ENCODE measurements around the gene FAM13A.
"Not testable (repeated sequence)": the region's sequence is repeated elsewhere in the genome, so short reads cannot be mapped to it uniquely, and the experiment has no call there.

Gene FAM13A

DNA sequence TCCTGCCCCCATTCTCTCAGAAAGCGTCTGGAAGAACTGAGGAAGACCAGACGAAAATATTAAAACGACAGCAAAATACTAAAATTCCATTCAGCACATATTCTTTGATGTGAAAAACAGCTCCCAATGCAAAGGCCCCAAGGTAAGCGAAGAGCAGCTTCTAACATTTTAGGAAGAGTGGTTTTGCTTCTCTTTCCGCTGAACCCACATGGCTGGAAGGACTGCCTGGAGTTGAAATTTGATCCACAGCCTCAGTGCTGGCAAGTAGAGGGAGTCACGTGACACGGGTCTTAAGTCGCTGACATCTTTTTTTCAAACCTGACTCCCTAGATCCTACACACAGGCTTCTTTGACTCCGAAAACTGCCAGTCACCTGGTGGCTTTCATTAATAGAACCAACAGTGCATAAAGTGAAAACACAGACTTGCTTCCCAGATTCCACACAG is at the start of gene FAM13A:
Gene FAM13A (minus strand): TSS at position 233 of the 446 bp plus-strand sequence. CDS start 221 bp downstream, at position 12.
- DNase-seq (ENCODE audit: low read depth) = no peak

DNA sequence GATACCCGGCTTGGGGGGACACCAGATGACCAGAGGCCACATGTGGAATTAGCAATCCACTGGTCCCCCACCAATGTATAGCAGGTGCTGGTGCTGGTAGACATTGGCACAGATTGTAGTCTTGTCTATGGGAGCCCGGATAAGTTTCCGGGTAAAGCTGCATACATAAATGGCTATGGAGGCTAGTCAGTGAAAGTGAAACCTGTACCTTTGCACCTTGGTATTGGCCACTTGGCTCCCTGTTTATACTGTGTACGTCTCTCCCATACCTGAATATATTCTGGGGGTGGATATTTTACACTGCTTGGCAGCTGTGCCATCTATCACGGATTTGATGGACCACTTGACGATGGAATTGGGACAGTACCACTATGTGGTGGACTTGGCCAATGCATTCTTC is 48.7 kb upstream of the FAM13A start:
- no peak for DNase-seq (ENCODE audit: low read depth)

DNA sequence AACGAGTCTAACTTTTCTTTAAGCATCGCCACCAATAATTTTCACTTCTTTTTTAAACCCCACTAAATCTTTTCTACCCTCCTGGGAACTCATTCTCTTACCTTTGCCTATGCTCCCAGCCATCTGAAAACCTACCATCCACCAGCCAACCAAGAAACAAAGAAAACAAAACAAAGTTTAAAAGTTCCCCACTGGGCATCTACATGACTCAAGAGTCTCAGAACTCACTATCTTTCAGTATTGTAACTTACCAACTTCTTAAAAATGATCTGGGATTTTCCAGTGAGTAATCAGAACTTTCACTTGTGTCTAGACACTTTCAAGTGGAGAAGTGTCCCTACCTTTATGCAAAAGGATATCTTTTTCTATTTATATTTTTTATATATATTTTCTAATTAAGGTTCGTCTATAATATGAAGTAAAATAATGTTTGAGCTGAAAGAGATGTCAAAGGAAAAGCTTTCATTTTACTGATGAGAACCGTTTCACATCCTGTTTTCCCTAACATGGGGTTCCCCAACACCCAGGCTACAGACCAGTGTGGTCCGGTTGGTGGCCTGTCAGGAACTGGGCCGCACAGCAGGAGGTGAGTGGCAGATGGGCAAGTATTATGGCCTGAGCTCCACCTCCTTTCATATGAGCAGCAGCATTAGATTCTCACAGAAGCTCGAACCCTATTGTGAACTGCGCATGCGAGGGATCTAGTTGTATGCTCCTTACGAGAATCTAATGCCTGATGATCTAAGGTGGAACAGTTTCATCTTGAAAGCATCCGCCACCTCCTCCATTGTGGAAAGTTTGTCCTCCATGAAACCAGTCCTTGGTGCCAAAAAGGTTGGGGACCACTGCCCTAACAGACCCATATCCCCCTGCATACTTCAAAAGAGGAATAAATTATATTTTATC is 44.5 kb upstream of the FAM13A start:
- DNase-seq (ENCODE audit: low read depth) = no peak

DNA sequence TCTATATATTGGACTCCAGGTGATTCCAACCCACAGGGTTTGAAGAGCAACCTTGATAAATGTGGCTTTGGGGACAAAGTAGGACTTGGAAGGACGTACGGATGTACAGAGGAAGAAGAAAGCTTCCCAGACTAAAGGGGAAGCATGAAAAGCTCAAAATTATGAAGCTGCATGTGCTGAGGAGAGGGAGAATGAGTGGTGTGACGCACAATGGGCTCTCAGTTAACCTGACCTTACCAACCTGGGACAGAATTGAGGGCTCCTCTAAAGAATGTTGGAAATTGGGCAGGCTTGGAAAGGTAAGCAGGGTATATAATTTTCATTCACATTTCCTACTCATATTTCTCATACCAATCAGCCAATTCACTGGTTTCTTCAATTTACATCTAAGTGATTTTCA is 43.9 kb upstream of the FAM13A start:
- DNase-seq (ENCODE audit: low read depth) = no peak

DNA sequence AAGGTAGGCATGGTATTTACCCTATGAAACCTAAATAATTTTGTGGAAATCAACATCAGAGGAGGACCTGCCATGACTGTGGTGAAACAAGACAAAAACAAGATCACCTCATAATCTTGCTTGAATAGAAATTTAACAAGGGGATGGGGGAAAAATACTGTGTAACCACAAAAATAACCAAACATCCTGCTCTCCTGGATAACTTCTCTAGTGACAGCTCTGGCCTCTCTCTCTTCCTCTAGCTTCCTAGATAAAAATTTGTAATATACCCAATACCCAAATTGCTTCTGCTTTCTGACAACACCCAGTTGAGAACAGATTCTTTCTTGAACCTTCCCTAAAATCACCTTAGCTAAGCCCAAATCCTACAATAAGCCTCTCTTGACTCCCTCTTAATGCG is 42.5 kb upstream of the FAM13A start:
- DNase-seq (ENCODE audit: low read depth) = no peak

DNA sequence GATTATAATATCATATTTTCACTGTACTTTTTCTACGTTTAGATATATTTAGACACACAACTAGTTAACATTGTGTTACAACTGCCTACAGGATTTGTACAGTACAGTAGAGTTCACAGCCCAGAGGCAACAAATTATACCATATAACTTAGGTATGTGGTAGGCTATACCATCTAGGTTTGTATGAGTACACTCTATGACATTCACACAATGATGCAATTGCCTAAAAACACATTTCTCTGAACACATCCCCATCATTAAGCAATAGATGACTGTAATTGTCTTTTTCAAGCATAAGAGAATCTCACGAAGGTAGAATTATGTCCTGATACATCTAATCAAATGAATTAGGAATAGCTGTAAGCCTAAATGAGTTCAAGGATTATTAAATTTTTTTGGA is 42.0 kb upstream of the FAM13A start:
- DNase-seq (ENCODE audit: low read depth) = no peak

DNA sequence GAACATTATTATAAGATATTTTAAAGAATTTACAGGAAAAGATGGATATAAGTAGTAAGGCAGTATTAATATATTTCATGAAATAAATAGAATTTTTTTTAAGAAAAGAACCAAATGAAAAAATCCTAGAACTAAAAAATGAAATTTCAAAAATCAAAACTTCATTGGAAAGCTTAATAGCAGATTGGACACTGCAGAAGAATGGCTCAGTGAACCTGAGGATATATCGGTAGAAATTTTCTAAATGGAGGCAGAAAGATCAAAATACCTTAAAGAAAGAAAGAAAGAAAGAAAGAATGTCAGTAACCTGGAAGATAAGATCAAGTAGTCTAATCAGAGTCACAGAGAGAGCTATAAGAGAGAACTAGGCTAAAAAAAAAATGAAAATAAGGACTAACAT is 21.3 kb upstream of the FAM13A start:
- DNase-seq (ENCODE audit: low read depth) = no peak

DNA sequence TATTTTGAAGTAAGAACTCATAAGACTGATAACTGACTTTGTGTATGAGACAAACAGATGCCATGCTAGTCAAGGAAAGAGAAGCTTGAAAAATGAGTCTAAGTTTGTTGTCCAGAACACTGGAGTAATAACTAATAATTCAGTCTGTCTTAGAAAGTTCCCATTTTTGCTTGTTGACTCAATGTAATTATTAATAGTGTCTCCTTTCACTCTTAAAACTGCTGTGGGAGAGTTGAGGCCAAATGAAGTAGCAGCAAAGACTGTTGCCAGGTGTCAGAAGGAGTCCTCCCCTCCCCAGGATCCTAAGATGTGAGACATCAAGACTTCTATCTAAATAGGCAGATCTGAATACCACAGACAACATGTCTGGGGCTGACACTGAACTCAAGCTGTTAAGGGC is 20.8 kb upstream of the FAM13A start:
- DNase-seq (ENCODE audit: low read depth) = no peak

DNA sequence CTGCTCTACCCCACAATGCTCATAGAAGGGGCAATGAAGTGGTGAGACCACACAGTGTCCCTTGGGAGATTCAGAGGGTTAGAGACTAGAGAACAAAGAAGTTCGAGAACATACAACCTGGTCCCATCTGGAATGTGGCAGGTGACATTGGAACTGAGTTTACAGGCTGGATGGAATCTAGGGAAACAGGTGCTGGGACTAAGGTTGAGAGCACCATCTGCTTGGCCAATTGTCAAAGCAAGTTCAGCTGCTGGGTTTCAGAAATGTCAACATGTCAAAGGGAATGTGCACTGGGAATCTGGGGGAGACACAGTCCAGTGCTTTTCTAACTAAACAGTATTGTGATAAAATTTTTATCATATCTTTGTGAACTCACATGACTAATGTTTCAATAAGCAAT is 15.9 kb upstream of the FAM13A start:
- no peak for DNase-seq (ENCODE audit: low read depth)

DNA sequence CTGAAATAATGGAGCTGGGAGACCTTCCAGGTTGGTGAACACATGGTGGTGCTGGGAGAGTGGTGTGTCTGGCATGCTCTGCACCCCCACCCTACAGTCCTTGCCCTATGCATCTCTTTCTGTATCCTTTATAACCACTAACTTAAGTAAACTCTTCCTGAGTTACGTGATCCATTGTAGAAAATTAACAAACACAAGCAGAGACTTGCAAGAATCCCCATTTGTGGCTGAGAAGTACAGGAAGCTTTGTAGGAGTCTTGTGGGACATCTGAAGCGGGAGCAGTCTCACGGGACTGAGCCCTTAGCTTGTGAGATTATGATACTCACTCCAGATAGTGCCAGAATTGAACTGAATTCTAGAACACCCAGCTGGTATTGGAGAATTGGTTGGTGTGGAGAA is 14.3 kb upstream of the FAM13A start:
- no peak for DNase-seq (ENCODE audit: low read depth)

DNA sequence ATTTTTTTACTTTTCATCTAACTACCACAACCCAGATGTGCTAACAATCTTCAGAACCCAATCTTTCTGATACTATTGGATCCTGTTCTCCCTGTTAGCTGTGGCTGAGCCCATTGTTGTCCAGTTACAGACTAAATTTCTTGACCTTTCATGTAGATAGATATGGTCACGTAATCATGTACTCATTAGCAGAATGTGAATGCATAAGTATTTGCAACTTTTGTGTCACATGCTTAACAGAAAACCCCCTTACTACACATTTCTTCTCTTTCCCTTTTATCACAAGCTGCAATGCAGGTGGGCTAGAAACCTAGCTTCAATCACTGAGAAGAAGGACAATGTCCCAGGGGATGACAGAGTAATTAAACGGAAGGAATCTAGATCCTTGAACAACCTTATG is 13.1 kb upstream of the FAM13A start:
- DNase-seq (ENCODE audit: low read depth) = no peak

DNA sequence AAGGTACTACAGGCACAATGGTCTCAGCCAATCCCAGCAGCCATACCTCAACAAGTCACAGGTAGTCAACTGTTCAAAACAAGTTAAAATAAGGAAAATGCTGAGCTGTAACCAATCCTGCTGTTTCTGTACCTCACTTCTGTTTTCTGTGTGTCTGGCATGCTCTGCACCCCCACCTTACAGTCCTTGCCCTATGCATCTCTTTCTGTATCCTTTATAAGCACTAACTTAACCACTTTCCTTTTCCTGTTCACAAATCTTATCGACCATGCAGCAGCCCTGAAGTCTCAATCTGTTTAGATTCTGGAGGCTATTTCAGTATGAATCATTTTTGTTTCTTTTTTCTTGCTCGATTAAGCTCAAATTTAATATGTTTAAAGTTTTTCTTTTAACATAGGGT is 12.5 kb upstream of the FAM13A start:
- DNase-seq (ENCODE audit: low read depth) = no peak

DNA sequence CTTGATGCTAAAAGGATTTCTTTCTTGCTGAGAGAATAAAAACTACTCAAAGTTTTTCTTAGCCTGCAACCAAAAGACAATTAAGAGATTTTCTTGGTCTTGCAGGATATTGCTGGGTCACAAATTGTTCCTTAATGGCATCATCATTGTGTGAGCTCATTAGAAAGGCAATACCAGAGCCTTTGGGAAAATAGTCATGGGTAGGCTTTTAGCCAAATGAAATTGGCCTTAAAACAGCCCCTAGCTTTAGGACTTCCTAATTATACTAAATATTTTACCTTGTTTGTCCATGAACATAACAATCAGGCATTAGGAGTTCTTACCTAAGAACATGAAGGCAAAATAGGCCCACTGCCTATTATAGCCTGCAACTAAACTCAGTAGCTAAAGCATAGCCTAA is 10.4 kb upstream of the FAM13A start:
- no peak for DNase-seq (ENCODE audit: low read depth)

DNA sequence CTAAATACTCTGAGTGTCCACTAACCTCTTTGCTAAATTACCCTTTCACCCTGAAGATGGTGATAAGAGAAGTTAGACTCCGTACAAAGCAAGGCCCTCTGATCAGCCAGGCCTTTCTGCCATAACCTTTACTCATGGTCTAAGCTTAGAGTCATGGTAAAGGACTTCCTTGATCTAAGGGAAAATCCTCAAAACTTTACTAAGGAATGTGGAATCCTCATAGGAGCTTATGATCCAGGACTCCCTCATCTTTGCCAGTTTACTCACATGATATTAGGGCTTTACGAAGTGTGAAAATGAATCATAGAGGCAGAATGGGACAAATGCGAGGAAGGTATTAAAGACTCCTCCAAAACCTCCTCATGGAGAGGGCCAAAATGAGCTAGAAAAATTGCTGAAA is 7.9 kb upstream of the FAM13A start:
- no peak for DNase-seq (ENCODE audit: low read depth)

DNA sequence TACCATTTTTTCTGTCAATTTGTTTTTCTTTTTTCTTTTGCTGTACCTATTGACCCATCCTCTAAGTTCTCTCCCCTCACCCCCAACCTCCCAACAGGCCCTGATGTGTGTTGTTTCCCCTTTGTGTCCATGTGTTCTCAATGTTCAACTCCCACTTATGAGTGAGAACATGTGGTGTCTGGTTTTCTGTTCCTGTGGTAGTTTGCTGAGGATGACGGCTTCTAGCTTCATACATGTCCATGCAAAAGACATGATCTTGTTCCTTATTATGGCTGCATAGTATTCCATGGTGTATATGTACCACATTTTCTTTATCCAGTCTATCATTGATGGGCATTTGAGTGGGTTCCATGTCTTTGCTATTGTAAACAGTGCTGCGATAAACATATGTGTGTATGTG is 859 bp upstream of the FAM13A start:
- not testable (repeated sequence) for DNase-seq (ENCODE audit: low read depth)

DNA sequence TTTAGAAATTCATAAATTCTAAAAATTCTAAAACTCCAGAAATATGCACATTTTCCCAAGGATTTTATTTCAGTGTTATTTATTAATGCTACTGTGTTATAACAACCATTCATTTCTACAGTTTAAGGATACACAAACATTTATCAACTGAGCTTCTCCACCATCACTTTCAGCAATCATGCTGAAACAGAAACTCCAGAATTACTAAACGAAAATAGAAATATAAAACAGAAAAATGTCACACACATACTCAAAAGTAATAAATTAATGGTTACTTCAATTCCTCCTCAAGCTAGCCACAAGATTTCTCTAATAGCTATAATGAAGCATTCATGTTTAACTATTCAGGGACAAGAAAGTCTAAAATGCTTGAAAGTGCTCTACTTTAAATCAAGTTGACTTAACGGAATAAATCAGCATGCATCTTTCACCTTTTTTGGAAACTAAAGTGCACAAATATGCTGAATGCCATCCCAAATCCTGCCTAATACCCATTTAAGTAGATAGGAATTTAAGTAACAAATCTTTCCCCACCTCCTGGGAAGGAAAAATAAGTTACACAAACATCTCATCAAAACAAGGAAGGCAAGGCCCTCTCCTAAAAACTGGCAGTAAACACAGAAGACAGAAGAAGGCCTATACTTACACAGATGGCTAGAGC is 563 bp downstream of the FAM13A start:
- DNase-seq (ENCODE audit: low read depth) = no peak

DNA sequence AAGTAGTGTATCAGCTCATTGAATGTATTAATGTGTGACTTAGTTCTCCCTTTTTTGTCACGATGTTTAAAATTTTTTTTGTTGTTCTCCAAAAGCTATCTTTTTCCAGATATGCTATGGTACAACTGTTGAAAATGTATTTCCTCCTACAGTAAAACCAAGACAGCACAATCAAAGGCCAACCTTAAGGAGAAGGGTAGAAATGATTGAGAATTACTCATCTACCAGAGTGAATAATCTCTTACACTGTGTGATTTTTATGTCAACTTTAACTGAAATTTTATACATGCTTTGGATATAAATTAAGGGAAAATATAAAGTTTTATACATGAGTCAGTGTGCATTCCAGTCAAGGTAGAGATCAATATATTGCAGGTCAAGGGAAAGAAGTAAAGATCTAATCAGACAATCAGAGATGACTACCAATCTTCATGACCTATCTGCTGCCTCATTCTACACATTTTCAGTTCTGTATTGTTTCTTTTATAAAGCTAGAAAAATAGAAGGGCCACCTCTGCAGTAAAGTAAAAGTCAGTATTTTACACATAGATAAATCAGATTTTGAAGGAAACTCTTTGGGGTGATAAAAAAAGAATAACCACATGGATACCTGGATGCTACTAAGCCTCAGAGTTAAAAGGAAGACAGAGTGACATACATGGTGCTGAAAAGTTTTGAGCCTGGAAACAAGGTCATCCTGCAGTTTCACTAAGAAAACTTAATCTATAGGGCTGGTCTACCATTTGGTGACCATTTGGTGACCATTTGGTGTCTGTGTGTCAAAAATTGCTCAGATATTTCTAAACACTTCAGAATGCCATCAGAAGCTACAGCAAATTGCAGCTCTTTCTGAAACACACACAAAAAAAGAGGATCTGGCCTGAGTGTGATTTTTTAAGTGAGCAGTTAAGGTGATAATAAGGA is 1.6 kb downstream of the FAM13A start:
- no peak for DNase-seq (ENCODE audit: low read depth)

DNA sequence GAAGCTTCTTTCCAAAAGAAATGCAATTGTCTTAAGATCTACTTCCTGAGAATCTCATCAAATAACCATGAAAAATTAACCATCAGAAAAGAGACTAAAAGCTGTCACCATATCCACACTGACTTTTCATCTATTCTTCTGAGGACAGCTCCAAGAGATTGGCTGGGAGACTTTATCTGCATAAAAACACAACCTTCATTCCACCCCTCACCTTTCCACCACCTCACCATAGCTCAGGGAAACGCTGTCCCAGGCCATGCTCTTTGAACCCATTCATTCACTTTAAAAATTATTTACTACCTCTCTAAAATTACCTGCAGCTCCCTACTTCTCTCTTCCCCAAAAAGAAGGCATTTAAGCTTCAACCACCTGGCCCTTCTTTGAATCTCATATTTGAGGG is 2.4 kb downstream of the FAM13A start:
- no peak for DNase-seq (ENCODE audit: low read depth)

DNA sequence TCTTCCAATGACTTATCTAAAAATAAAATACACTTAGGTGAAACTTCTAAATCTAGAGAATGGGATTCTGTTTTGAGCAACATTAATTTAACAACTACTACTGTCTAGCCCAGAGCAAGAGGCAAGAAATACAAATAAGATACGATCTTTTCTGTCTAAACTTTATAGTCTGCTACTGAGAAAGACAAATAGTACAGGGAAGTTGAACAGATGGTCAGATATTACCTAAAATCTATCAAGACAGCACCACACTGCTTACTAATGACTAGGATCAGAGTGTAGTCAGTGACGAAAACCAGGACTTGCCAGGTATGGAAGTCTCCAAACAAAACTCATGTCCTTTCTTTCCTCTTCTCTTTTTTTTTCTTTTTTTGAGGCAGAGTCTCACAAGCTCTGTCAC is 7.1 kb downstream of the FAM13A start:
- DNase-seq (ENCODE audit: low read depth) = no peak

DNA sequence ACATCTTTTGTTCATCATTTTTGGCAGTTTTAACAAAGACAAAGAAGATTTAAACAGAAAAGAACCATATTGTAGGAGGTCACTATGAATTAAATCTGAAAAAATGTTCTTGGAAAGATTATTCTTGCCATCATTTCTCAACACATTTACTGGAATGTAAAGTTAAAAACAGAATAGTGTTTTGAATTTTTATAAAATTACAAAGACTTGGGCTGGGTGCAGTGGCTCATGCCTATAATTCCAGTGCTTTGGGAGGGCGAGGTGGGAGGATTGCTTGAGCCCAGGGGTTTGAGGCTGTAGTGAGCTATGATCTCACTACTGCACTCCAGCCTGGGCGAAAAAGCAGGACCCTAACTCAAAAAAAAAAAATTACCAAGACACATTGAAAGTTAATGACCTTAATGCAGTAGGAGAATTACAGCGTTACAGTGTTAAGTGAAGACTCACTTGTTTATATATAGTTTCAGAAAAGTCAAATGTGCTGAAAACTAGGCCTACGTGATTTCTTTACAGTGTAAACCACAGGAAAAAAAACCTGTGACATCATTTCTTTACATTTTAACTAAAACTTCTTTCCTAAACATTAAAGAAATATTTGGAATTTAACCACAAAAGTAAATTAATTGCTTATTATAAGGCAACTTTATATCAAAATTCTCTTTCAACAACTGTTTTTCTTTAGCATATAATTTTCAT is 7.9 kb downstream of the FAM13A start:
- no peak for DNase-seq (ENCODE audit: low read depth)

DNA sequence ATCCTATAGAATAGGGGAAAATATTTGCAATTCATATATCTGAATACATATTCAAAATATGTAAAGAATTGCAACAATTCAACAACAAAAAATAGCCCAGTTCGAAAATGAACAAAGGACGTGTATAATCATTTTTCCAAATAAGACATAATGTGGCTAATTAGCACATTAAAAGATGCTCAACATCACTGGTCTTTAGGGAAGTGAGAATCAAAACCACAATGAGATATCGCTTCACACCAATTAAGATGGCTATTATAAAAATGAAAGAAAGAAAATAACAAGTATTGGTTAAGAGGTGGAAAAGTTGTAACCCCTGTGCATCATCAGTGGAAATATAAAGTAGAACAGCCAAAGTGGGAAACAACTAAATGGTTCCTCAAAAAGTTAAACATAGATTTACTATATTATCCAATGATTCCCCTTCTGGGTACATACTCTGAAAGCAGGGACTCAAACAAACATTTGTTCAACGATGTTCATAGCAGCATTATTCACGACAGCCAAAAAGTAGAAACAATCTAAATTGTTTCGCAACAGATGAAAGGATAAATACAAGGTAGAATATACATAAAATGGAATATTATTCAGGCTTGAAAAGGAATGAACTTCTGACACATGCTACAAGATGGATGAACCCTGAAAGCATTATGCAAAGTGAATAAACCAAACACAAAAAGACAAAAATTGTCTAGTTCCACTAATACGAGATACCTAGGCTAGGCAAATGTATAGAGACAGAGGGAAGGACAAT is 12.7 kb downstream of the FAM13A start:
- no peak for DNase-seq (ENCODE audit: low read depth)

Measured in activated gamma-delta T cell treated with anti-CD3 and anti-CD28 coated beads, Interleukin-2, amount 50 U/mL, for 16 hours (primary cell).